Measurements from ENCODE around the gene MVB12B. TPM values are rescaled to one million over a fixed set of nuclear protein-coding genes. Genes with fewer than 3 reads are reported as not detected.

Gene MVB12B
- total RNA-seq, 1 donor from 2014 or later, result 12.8 TPM

DNA sequence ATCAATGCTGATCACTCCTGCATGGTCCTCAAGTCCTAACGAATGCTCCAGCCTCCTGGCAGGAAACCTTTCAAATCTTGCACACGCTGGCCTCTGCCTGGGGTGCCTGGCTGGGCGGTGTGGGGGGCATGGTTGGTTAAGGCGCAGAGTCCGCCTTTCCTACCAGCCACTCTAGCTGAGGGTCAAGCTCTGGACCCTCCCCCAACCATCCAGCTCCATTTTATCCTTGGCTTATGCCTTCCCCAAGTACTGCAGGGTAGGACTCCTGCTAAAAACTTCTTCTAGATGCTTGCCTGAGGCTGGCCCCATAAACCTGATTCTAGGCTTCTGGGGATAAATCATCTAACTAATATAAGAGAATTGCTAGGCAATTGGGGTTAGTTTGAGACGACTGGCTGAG is 808 bp upstream of the MVB12B start:
- H4K20me1 ChIP-seq (ENCODE audit: insufficient read depth, low read length), result peaks cover 7% of the 10 kb centered on the region
- H3K4me1 ChIP-seq (ENCODE audit: insufficient read depth, low read length), result peaks cover 6% of the 10 kb centered on the region
- no peaks in the 10 kb centered on the region for H3K27me3 Mint-ChIP-seq (ENCODE audit: low read depth, unreplicated experiment)
- no peaks in the 10 kb centered on the region for H3K36me3 ChIP-seq (ENCODE audit: insufficient read depth, low read length)
- H3K4me3 Mint-ChIP-seq (ENCODE audit: unreplicated experiment), result peak overlapping the region; percentile 84
- H3K27me3 ChIP-seq (ENCODE audit: insufficient read depth, low read length), result no peaks in the 10 kb centered on the region
- no peak overlapping the region for H3K27ac ChIP-seq (ENCODE audit: low read depth, low read length)
- no peak for DNase-seq (ENCODE audit: low read depth)
- H3K9me3 Mint-ChIP-seq (ENCODE audit: unreplicated experiment), result peaks cover 7% of the 10 kb centered on the region
- no peak for FAIRE-seq
- peaks cover 7% of the 10 kb centered on the region for H3K4me1 Mint-ChIP-seq (ENCODE audit: low read depth, unreplicated experiment)
- H3K9ac ChIP-seq (ENCODE audit: low read length), result peak overlapping the region; percentile 87
- H3K4me2 ChIP-seq (ENCODE audit: low read length), result peak overlapping the region; percentile 93
- TF ChIP-seq, protein P1, sequence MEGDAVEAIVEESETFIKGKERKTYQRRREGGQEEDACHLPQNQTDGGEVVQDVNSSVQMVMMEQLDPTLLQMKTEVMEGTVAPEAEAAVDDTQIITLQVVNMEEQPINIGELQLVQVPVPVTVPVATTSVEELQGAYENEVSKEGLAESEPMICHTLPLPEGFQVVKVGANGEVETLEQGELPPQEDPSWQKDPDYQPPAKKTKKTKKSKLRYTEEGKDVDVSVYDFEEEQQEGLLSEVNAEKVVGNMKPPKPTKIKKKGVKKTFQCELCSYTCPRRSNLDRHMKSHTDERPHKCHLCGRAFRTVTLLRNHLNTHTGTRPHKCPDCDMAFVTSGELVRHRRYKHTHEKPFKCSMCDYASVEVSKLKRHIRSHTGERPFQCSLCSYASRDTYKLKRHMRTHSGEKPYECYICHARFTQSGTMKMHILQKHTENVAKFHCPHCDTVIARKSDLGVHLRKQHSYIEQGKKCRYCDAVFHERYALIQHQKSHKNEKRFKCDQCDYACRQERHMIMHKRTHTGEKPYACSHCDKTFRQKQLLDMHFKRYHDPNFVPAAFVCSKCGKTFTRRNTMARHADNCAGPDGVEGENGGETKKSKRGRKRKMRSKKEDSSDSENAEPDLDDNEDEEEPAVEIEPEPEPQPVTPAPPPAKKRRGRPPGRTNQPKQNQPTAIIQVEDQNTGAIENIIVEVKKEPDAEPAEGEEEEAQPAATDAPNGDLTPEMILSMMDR (IDR thresholded peaks at IDR 0.05; ENCODE audit: insufficient read depth, low read depth, low read length), result no peak
- TF ChIP-seq EZH2 (IDR thresholded peaks at IDR 0.05; ENCODE audit: insufficient read depth, low read length), result no peak
- peak overlapping the region; percentile 78 for H3K27ac Mint-ChIP-seq (ENCODE audit: unreplicated experiment)
- peaks cover 2% of the 10 kb centered on the region for H3K36me3 Mint-ChIP-seq (ENCODE audit: low read depth, unreplicated experiment)
- peak overlapping the region; percentile 99 for H2AFZ ChIP-seq (ENCODE audit: low read depth, low read length)
- no peaks in the 10 kb centered on the region for H3K9me3 ChIP-seq (ENCODE audit: insufficient read depth, low read depth, low read length)
- H3K79me2 ChIP-seq (ENCODE audit: insufficient read depth, low read length), result peaks cover 25% of the 10 kb centered on the region
- H3K4me3 ChIP-seq (ENCODE audit: insufficient read depth, low read depth, low read length), result peak overlapping the region; percentile 53

DNA sequence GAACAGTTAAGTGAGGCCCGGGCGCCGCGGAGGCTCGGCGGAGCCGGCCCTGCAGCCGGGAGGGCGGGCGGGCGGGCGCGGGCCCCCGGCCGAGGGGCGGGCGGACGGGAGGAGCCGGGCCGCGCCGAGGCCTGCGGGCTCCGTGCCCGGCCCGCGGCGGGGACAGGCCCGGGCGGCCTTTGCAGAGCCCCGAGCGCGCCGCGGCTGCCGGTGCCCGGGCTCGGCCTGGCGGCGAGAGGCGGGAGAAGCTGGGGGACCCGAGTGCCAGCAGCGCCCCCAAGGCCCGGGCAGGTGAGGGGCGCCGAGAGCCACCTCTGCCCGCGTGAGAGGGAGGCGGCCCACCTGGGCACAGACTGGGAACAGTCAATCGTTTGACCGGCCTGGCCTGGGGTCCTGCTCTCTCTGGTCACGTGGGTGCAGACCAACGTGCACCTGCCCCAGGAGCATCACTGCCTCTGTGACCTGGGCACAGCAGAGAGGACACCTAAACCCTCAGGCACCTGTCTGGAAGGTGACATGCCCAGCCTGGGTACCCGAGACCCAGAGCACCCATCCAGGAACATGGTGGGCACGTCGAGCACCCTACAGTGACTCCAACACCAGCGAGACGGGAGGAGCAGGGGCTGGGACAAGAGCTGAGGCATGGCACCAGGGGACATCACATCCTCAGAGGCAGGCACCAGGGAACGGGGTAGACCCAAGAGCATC is 531 bp downstream of the MVB12B start:
- Histone ChIP-seq H2AFZ (ENCODE audit: low read depth, low read length) (peak overlapping the region; percentile 85), H3K4me2 (ENCODE audit: low read length) (peak overlapping the region; percentile 98), H3K27me3 (ENCODE audit: insufficient read depth, low read length) (no peaks in the 10 kb centered on the region), H3K79me2 (ENCODE audit: insufficient read depth, low read length) (peaks cover 27% of the 10 kb centered on the region), H3K36me3 (ENCODE audit: insufficient read depth, low read length) (no peaks in the 10 kb centered on the region), H3K4me1 (ENCODE audit: insufficient read depth, low read length) (peaks cover 6% of the 10 kb centered on the region), H3K9me3 (ENCODE audit: insufficient read depth, low read depth, low read length) (no peaks in the 10 kb centered on the region), H3K27ac (ENCODE audit: low read depth, low read length) (no peak overlapping the region), H3K4me3 (ENCODE audit: insufficient read depth, low read depth, low read length) (peak overlapping the region; percentile 63), H3K9ac (ENCODE audit: low read length) (peak overlapping the region; percentile 81), H4K20me1 (ENCODE audit: insufficient read depth, low read length) (peaks cover 18% of the 10 kb centered on the region)
- Mint-ChIP-seq H3K4me3 (ENCODE audit: unreplicated experiment) (peak overlapping the region; percentile 82), H3K27me3 (ENCODE audit: low read depth, unreplicated experiment) (no peaks in the 10 kb centered on the region), H3K4me1 (ENCODE audit: low read depth, unreplicated experiment) (peaks cover 11% of the 10 kb centered on the region), H3K36me3 (ENCODE audit: low read depth, unreplicated experiment) (peaks cover 2% of the 10 kb centered on the region), H3K9me3 (ENCODE audit: unreplicated experiment) (peaks cover 7% of the 10 kb centered on the region), H3K27ac (ENCODE audit: unreplicated experiment) (no peak overlapping the region)
- DNase-seq (ENCODE audit: low read depth) (no peak), FAIRE-seq (no peak)
- TF ChIP-seq, protein P1 (IDR thresholded peaks at IDR 0.05; ENCODE audit: insufficient read depth, low read depth, low read length), result no peak
- TF ChIP-seq EZH2 (IDR thresholded peaks at IDR 0.05; ENCODE audit: insufficient read depth, low read length), result no peak

- Histone ChIP-seq H3K4me1 (ENCODE audit: insufficient read depth, low read length) (peaks cover 6% of the 10 kb centered on the region), H3K36me3 (ENCODE audit: insufficient read depth, low read length) (no peaks in the 10 kb centered on the region), H3K4me3 (ENCODE audit: insufficient read depth, low read depth, low read length) (peak overlapping the region; percentile 63), H3K9ac (ENCODE audit: low read length) (peak overlapping the region; percentile 81), H3K79me2 (ENCODE audit: insufficient read depth, low read length) (peaks cover 32% of the 10 kb centered on the region), H3K27ac (ENCODE audit: low read depth, low read length) (no peak overlapping the region), H4K20me1 (ENCODE audit: insufficient read depth, low read length) (peaks cover 24% of the 10 kb centered on the region), H3K27me3 (ENCODE audit: insufficient read depth, low read length) (no peaks in the 10 kb centered on the region), H3K9me3 (ENCODE audit: insufficient read depth, low read depth, low read length) (no peaks in the 10 kb centered on the region), H3K4me2 (ENCODE audit: low read length) (peak overlapping the region; percentile 98), H2AFZ (ENCODE audit: low read depth, low read length) (peak overlapping the region; percentile 85)
- Mint-ChIP-seq H3K36me3 (ENCODE audit: low read depth, unreplicated experiment) (peaks cover 2% of the 10 kb centered on the region), H3K9me3 (ENCODE audit: unreplicated experiment) (peaks cover 7% of the 10 kb centered on the region), H3K4me1 (ENCODE audit: low read depth, unreplicated experiment) (peaks cover 15% of the 10 kb centered on the region), H3K4me3 (ENCODE audit: unreplicated experiment) (peak overlapping the region; percentile 82), H3K27ac (ENCODE audit: unreplicated experiment) (no peak overlapping the region), H3K27me3 (ENCODE audit: low read depth, unreplicated experiment) (no peaks in the 10 kb centered on the region)
- DNase-seq (ENCODE audit: low read depth) (no peak), FAIRE-seq (no peak)
- TF ChIP-seq, protein P1 (IDR thresholded peaks at IDR 0.05; ENCODE audit: insufficient read depth, low read depth, low read length), result no peak
- no peak for TF ChIP-seq EZH2 (IDR thresholded peaks at IDR 0.05; ENCODE audit: insufficient read depth, low read length)
These were observed 1.1 kb downstream of the MVB12B start for GRCh38 chr9:126327714-126328185.

Data from astrocyte (in vitro differentiated cells and primary cell).